Medulla oblongata (tissue), 1 donor: ENCODE data around the gene DNAJB5.
A peak's percentile ranks its signal among the peaks of the same experiment; 100 is the strongest.
"Not testable (repeated sequence)": the region's sequence is repeated elsewhere in the genome, so short reads cannot be mapped to it uniquely, and the experiment has no call there.

Experiments
- DNase-seq: peaks from one replicate; pipeline ENCODE4 v3.0.0-alpha.2; 2015; ENCODE audit errors: extremely low spot score

Gene DNAJB5

DNA sequence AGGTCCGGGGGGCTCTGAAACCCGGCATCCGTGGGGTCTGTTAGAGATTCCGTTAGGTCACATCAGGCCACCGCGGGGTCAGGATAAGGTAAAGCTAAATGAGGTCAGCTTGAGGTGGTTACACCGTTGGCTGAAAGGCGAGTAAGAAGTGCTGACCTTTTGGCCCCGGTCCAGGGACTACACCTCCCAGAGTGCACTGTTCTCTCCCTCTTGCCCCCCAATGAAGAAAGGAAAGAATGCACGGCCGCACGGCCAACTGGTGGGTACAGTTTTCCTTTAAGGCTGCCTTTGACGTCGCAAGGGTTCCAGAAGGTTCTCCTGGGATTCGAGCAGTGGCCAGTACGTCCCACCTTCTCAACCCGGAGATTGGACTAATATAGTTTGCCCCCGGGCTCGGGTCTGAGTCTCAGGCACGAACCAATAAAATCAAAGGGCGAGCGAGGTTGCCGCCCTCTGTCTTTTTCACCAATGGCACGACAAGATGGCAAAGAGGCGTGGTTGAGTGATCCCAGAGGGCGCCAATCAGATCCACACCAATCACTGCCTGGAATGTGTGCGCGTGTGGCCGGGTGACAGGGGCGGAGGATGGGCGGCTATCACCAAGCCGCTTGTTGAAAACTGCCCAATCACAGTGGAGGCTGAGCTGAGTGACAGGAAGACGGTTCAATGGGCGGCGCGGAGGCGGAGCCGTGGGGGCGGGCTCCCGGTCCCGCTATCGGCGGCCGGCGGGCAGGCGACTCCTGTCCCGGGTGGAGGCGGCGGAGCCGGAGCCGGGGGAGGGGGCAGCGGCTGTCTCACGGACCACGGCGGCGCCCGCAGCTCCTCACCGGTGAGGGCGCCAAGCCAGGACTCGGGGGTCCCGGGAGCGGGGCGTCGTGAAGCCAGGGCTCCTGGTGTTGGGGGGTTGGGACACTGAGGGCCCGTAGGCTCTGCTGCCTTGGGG, at the start of gene DNAJB5:
TSS of gene DNAJB5 (plus strand) at position 743 of the 943 bp plus-strand sequence. CDS start 886 bp downstream, outside the sequence.
- peak; percentile 100 for DNase-seq

GRCh38 chr9:34939989-34940388, 49.6 kb upstream of the DNAJB5 start:
- not testable (repeated sequence) for DNase-seq

DNA sequence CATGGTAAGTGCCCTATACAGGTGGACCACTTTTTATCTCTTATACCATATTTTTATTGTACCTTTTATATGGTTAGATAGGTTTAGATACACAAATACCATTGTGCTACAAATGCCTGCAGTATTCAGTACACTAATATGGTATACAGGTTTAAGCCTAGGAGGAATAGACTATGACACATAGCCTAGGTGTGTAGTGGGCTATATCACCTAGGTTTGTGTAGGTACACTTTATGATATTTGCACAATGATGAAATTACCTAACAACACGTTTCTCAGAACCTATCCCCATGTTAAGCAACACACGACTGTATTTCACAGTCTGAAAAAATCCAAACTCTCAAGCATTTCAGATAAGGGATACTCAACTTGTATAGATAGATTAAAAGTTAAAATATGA, 41.1 kb upstream of the DNAJB5 start:
- no peak for DNase-seq

DNA sequence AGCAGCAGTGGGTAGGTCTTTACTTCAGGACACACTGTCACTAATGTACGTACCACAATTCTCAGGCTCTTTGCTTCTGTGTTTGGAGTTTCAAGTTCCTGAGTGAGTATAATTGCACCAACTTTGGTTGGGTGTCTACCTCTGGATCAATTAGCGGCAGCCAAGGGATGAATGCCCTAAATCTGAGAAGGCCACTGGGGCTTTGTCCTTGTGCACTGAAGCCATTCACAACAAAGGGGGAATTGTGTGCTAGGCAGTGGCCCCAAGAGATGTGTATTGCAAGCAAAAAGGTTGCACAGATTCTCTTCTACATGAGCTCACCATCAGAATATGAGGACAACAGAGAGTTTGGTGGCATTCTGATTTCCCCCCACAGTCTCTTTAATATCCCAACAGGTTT, 35.3 kb upstream of the DNAJB5 start:
- DNase-seq: peak; percentile 30

DNA sequence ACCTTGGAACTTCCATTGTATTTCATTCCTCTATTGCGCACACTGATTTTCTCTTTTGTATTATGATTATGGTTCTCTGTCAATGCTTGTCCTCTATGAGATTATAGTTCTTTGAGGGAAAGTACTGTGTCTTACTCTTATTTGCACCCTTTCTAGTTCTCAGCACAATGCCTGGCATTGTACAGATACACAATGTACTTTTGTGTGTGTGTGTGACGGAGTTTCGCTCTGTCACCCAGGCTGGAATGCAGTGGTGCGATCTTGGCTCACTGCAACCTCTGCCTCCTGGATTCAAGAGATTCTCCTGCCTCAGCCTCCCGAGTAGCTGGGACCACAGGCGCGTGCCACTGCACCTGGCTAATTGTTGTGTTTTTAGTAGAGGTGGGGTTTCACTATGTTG, 33.5 kb upstream of the DNAJB5 start:
- not testable (repeated sequence) for DNase-seq

GRCh38 chr9:34956648-34957047, 32.9 kb upstream of the DNAJB5 start:
- DNase-seq: no peak

GRCh38 chr9:34957492-34958410, 31.8 kb upstream of the DNAJB5 start, which contains the start of gene PHF24:
TSS of gene PHF24 (plus strand) at chr9:34958285. CDS start at chr9:34971299, 13,014 bp downstream.
- no peak for DNase-seq

DNA sequence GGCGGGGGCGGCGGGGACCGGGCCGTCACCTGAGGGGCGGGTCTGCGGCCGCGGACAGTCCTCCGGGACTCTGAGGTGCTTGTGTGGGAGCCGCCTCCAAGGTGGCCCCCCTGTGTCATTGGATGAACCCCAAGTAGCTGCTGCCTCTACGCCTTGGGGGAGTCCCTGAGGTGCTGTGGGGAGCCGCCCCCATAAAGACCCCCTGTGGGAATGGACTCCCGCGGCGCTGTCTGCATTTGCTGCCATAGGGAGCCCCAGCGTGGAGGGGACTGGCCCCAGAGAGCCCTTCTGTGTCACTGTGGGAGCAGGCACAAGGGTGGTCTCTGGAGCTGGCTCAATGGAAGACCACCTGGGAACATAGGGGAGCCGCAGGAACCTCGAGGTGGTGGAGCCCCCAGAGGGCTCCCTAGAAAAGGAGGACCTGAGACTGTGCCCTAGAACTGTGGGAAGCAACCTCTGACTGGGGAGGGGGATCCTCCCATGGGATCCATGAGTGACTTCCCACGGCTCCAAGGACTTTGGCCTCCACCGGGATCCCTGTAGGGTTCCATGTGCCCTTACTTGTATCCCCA, 31.0 kb upstream of the DNAJB5 start:
- DNase-seq: no peak

DNA sequence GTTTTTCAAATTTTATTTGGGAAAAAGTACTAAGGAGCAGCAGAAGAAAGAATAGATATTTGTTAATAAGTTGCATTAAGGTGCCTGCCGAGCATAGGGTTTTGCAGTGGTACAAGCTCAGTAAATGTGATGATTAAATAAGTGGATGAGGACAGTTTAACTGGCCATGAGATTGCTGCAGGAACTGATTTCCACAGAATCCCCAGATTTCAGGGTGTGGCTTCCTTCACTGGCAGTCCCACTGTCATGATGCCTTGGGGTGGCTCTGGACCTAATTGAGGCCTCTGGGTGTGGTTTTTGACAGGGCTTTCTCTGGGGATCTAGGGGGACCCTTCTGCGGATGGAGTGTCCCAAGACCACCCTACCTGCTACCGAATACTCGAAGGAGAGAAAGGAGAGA, 30.1 kb upstream of the DNAJB5 start:
- DNase-seq: no peak

DNA sequence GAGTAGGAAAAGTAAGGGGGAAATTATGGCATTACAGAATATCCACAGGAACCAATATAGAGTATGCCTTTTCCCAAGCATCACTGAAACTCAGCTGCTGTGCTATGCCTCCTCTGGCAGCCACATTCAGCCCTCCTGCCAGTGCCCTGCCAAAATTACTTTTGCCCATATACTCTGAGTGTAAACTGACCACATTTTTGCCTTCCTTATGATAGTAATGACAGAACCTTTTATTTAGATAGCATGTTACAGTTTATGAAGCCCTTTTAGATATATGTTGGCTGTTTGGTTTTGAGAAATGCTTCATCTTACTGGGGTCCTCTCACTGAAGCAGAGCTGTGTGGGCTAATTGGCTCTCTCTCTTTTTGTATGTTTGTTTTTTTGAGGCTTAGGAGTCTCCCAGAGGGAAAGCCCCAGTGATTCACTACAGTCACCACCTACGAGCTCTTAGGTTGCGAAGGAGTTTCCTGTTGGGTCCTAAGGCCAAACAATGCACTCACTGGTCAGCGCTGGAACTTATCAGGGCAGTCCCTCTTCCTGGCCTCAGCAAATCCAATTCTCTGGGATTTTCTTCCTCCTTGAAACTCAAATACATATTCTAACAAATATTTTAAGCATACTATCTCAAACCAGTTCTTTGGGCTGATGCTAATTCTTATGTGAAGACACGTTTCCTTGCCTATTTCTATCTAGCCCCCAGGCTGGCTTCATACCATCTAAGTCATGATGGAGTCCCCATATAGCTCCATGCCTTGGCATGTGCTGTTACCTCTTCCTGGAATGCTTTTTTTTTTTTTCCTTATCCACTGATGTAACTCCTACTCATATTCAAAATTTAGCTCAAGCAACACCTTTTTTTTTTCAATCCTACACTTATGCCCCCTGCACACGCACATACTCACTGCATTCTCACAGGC, 27.7 kb upstream of the DNAJB5 start:
- no peak for DNase-seq

DNA sequence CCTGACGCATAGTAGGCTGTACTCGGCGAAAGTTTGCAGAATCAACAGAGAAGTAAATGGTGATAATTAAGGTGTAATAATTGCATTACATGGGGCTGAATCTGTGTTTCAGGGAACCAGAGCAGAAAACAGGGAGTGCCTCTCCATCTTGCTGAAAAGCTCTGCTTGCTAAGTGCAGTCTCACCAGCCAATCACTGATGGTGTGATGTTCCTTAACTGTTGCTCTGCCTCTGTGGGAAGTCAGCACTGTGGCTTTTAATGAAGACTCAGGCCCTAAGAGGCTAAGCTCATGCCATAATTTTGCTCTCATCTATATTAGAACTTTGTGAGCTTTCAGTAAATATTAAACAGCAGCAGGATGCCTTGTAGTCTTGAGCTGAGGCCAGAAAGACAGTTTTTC, 27.0 kb upstream of the DNAJB5 start:
- no peak for DNase-seq

- no peak for DNase-seq
These were observed 26.0 kb upstream of the DNAJB5 start for GRCh38 chr9:34963552-34963951.

GRCh38 chr9:34964458-34964857, 25.1 kb upstream of the DNAJB5 start:
- DNase-seq: no peak

GRCh38 chr9:34971146-34971811, 18.3 kb upstream of the DNAJB5 start:
- DNase-seq: no peak

DNA sequence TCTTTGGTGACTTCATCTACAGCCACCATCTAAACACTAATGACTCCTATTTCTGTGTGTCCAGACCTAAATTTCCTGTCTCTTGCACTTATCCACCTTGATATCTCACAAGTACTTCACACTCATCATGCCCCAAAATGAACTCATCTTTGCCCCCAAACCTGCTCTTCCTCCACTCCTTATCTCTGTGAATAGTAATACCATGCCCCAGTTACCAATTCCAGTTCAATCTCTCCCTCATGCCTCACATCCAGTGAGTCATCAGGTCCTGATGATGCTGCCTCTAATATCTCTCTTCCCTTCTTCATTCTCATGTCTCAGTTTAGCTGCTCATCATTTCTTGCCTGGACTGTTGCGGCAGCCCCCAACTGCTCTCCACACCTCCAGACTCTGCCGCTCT, 14.9 kb upstream of the DNAJB5 start:
- DNase-seq: no peak

DNA sequence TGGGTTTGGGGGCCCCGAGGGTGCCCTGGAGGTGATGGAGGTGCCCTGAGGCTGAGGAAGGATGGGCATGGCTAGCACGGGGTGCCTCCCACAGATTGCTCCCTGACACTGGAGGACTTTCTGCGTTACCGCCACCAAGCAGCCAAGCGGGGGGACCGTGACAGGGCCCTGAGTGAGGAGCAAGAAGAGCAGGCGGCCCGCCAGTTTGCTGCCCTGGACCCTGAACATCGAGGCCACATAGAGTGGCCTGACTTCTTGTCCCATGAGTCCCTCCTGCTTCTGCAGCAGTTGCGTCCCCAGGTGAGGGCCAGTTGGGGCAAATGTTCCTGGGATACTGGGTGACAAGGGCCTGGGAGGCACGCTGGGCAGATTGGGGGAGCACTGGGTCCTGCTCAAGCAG, 13.1 kb upstream of the DNAJB5 start:
- DNase-seq: no peak

DNA sequence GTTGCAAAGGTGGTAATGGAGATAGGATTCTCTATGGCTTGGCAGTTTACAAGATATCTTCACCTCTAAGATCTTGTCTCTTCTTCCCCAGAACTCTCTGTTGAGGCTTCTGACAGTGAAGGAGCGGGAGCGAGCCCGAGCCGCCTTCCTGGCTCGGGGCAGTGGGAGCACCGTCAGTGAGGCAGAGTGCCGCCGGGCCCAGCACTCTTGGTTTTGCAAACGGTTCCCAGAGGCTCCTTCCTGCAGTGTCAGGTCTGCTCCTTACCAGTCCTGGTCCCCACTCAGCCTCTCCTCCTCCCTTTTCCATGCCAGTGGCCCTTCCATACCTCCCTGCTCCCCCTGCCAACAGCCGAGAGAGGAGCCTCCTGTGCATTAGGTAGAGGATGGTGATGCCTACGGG, 12.6 kb upstream of the DNAJB5 start:
- DNase-seq: no peak

DNA sequence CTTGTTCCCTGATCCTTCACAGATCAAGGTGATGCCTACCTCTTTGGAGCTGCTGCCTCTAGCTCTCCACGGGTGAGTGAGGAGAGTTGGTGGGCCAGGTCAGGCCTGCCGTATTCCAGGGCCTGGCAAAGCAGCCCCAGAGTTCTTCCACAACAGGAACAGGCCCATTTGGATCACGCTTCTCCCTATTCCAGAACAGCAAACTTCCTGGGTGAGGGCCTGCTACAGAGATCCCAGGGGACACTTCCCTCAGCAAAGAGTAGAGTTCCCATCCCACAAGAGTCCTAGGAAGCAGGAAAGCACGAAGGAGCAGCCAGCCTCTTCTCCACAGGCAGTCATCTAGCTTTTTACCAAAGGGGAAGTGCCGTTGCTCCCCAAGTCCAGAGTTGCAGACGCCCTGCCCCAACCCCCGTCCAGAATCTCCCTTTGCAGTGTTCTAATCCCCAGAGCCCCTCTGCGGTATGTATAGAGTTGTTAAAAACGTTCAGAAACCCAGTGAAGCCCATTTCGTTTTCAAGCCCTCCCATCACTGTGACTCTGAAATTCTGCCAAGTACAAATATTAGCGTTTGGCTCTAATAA, 9.3 kb upstream of the DNAJB5 start:
- no peak for DNase-seq

- DNase-seq: no peak
These were observed 7.2 kb upstream of the DNAJB5 start for GRCh38 chr9:34982361-34982760.

- no peak for DNase-seq
These were observed 6.3 kb upstream of the DNAJB5 start for GRCh38 chr9:34983209-34983608.
